SIG-M5 treated with dmso at 0.1 percent for 504 hours (cell line): ENCODE results near the gene ZNF334.

Experiments used
- DNase-seq: peaks from one replicate; lab custom pipeline; 2025; ENCODE audit not compliant: unreplicated experiment; lab: John Stamatoyannopoulos, UW

The ZNF334 gene

GRCh38 chr20:46546298-46546697, 32.9 kb upstream of the ZNF334 start:
- DNase-seq, result no peak

- DNase-seq, result no peak
Measured at GRCh38 chr20:46545827-46546138, 32.4 kb upstream of the ZNF334 start.

GRCh38 chr20:46545077-46545826, 31.9 kb upstream of the ZNF334 start:
- DNase-seq, result peak; percentile 99

- DNase-seq, result no peak
Measured at GRCh38 chr20:46544576-46544975, 31.2 kb upstream of the ZNF334 start.

DNA sequence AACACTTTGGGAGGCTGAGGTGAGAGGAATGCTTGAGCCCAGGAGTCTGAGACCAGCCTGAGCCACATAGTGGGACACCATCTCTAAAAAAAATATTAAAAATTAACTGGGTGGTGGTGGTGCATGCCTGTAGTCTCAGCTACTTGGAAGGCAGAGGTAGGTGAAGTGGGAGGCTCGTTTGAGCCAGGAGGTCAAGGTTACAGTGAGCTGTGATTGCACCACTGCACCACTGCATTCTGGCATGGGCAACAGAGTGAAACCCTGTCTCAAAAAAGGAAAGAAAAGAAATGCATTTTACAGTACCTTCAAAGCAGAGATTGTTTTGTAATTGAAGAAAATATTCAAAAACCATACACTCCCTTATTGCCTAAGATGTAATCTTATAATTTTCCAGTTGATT, 30.6 kb upstream of the ZNF334 start:
- no peak for DNase-seq

DNA sequence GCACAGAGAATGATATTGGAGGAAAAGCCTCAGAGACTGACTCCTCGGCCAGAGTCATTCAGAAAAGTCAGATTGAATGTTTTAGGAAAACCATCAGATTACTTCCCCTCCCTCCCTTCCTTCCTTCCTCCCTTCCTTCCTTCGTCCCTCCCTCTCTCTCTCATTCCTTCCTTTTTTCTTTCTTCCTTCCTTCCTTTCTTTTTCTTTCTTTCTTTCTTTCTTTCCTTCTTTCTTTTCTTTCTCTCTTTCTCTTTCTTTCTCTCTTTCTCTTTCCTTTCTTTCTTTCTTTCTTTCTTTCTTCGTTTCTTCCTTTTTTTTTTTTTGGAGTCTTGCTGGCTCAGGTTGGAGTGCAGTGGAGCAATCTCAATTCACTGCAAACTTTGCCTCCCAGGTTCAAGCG, 29.7 kb upstream of the ZNF334 start:
- DNase-seq, result no peak

DNA sequence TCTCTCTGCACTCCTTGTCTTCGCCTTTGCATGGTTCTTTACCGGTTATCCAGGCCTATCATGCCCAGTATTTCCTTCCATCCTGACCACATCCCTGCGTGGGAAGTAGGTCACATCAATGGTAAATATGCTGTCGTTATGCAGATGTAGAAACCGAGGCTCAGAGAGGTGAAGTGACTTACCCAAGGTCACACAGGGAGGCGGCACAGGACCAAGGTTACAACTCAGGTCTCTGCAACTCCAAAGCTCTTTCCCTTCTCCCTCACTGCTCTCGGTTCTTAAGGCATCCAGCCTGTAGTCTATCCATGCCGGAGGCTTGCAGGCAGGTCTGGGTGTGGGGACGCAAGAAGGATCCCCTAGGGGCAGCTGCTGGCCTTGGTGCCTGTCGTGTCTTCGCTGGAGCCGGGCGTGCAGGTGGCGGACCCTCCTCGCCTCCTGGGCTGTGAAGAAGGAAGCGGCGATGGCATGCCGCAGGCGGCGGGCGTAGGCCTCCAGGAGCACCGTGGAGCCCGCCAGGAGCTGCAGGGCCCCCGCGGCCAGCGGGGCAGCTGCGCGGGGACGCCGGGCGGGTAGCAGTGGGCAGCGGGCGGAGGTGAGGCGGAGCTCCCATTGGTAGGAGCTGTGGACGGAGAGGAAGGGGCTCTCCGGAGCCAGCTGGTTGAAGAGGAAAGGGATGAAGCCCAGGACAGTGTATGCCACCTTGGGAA, 28.0 kb upstream of the ZNF334 start:
- no peak for DNase-seq

- DNase-seq, result no peak
Measured at GRCh38 chr20:46539113-46539512, 25.8 kb upstream of the ZNF334 start.

GRCh38 chr20:46530640-46531039, 17.3 kb upstream of the ZNF334 start:
- no peak for DNase-seq

DNA sequence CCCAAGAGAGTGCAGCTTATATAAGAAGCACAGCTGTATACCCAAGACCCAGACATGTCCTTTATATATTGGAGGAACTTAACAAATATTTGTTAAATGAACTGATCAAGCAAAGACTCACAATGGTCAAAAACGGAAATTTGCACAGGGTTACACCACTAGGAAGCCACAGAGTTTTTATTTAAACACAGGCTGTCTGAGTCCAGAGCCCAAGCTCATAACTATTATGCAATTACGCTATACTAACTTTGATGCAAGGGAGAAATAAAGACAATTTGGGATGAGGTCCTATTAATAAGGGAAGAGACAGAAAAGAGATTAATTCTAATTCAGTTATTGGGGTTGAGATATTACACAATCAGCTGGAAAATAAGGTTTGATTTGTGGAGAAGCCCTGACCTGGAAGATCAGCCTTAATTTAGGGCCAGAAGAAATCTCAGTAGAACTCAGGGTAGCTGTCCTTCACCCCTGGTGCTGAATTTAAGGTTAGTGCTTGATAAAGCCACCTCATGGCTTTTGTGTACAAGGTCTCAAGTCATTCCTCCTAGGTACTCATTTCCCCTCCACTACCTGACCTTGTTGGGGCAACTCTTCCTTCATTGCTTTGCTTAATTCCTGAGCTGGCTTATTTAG, 10.5 kb upstream of the ZNF334 start:
- peak; percentile 42 for DNase-seq

DNA sequence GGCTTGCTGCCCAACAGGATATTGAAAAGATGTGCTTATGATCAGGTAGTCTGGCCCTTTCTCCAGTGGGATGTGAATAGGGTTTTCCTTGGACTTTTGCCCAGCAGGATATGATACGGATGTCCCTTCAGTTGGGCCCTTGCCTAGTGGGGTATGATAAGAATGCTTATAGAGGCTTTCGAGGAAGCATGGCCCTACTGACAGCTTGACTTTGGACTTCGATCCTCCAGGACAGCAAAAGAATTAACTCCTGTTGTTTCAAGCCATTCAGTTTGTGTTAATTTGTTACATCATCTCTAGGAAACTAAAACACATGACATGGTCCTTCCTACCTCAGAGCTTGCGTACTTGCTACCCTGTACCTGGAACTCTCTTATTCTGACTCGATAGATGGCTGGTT, 9.7 kb upstream of the ZNF334 start:
- DNase-seq, result no peak

DNA sequence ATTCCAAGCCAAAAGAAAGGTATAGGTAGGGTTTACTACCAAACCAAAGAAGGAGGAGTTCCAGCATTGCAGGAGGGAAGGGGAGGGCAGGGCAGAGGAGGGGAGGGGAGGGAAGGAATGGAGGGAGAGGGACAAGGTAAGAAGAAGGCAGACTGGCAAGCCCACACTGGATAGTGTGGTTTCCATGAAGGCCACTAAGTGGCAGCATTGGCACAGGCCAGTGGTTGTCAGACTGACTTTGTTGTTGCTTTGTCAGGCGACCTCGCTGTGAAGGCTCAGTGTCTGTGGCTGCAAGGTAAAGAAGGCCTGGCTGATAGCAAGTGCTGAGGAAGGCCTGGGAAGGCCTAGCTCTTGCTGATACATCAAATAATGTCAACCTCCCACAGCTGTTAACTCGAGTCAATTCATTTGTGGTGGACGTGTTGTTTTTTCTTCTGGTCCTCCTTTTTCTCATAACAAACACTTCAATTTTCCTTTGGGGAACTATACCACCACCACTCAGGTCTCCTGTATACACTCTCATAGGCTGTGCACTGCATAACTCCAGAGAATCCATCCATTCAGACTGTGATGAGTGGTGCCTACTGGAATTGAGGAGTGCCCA, 7.7 kb upstream of the ZNF334 start:
- DNase-seq, result peak; percentile 80

- no peak for DNase-seq
Measured at GRCh38 chr20:46520540-46520939, 7.2 kb upstream of the ZNF334 start.

DNA sequence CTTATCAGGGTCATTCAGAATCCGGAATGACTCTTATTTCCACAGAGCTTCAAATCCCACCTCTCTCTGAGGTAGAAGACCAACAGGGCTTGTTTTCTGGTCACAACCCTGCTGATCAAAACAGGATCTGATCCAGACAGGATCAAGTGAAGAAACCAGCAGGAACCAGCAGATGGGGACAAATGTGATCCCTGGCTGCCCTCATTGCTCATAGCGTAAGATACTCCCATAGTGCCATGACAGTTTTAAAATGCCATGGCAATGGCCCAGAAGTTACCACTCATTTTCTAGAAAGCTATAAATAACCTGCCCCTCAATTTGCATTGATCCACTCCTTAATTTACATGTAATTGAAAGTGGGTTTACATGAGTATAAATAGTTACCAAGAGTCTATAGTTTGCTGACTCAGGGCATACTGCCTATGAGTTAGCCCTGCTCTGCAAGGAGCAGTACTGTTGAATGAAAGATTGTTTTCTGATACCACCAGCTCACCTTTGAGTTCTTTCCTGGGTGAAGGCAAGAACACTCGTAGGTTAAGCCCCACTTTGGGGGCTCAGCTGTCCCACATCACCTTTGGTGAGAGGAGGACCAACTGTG, 6.2 kb upstream of the ZNF334 start:
- no peak for DNase-seq

- DNase-seq, result no peak
Measured at GRCh38 chr20:46509523-46509922, 3.8 kb downstream of the ZNF334 start.

GRCh38 chr20:46507760-46508407, 5.5 kb downstream of the ZNF334 start:
- no peak for DNase-seq

- DNase-seq, result no peak
Measured at GRCh38 chr20:46505506-46505905, 7.9 kb downstream of the ZNF334 start.

DNA sequence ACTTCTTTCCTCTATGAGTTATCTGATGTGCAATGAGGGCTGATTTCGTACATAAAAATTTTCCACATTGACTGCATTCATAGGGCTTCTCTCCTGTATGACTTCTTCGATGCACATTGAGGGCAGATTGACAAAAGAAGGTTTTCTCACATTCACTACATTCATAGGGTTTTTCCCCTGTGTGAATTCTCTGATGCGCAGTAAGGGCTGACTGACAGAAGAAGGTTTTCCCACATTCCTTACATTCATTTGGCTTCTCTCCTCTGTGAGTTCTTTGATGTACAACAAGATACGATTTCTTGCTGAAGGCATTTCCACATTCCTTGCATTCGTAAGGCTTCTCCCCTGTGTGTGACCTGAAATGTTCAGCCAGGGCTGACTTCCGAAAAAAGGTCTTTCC, 11.4 kb downstream of the ZNF334 start:
- DNase-seq, result no peak

DNA sequence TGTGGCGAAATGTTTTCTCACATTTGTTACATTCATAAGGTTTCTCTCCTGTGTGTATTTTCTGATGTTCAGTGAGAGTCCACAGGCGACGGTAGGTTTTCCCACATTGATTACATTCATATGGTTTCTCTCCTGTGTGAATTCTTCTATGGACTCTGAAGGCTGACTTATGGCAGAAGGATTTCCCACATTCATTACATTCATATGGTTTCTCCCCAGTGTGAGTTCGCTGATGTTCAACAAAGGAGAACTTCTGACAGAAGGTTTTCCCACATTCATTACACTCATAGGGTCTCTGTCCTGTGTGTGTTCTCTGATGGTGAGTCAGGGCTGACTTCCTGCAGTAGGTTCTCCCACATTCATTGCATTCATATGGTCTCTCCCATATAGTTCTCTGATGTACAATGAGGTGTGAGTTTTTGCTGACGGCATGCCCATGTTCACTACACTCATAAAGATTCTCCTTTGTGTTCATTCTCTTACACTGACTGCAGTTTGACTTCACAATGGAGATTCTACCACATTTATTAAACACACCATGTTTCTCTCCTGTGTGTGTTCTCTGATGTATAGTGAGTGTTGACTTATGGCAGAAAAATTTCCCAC, 11.9 kb downstream of the ZNF334 start:
- no peak for DNase-seq

- no peak for DNase-seq
Measured at GRCh38 chr20:46494077-46494476, 19.3 kb downstream of the ZNF334 start.

DNA sequence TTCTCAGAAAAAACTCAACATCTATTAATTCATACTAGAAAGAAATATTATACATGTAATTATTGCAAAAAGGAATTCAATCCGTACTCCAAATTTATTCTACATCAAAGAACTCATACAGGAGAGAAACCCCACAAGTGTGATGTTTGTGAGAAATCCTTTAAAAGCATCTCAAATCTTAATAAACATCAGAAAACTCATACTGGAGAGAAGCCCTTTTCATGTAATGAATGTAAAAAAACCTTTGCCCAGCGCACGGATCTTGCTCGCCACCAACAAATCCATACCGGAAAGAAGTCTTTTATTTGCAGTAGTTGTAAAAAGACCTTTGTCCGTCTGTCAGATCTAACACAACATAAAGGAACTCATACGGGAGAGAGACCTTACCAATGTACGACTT, 22.0 kb downstream of the ZNF334 start:
- DNase-seq, result no peak
